ENCODE data around the gene KLHL2.
A peak's percentile ranks its signal among the peaks of the same experiment; 100 is the strongest.
"Not testable (repeated sequence)": the region's sequence is repeated elsewhere in the genome, so short reads cannot be mapped to it uniquely, and the experiment has no call there.

KLHL2 gene, protein sequence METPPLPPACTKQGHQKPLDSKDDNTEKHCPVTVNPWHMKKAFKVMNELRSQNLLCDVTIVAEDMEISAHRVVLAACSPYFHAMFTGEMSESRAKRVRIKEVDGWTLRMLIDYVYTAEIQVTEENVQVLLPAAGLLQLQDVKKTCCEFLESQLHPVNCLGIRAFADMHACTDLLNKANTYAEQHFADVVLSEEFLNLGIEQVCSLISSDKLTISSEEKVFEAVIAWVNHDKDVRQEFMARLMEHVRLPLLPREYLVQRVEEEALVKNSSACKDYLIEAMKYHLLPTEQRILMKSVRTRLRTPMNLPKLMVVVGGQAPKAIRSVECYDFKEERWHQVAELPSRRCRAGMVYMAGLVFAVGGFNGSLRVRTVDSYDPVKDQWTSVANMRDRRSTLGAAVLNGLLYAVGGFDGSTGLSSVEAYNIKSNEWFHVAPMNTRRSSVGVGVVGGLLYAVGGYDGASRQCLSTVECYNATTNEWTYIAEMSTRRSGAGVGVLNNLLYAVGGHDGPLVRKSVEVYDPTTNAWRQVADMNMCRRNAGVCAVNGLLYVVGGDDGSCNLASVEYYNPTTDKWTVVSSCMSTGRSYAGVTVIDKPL

DNA sequence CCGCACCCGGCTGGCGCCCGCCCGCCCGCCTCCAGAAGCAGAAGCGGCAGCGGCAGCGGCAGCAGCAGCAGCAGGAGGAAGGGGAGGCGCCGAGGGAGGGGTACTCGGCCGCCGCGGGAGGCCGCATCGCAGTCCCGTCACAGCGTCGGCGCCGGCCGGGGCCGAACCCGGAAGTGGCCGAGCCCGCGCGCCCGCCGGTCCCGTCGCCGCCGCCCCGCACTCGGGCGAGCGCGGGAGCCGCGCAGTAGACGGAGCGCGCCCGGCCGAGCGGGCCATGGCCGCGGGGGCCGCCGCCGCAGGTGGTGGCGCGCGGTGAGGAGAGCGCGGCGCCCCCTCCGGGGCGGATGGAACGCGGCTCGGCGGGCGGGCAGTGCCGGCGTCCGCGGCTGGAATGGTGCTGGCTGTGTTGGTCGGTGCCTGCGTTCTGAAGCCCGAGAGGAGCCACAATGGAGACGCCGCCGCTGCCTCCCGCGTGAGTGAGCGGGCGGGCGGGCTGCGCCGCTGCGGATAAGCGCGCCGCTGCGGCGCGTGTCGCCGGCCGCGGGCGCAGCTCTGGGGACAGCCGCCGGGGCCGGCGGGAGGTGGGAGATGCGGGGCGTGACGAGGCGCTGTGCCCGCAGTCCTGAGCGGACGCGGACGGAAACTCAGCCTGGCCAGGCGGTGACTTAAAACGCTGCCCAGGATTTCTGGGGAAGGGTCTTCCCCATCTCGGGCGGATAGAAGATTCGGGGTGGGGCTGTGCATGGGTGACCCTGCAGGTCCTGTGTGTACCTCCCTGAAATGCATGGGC lies at the start of gene KLHL2:
Gene KLHL2 (plus strand): TSS at position 131 of the 790 bp plus-strand sequence. CDS start 316 bp downstream, at position 447.
- peak within 1 kb of the TSS; percentile 84 for H3K4me3 ChIP-seq (ENCODE audit: low read depth, low read length)
- peak; percentile 68 for DNase-seq (ENCODE audit: low read depth, low spot score)
- in situ Hi-C loops (cut with HindIII; ENCODE audit: low sequenced_read_pairs) = no loop called here
- TF ChIP-seq, protein P1, sequence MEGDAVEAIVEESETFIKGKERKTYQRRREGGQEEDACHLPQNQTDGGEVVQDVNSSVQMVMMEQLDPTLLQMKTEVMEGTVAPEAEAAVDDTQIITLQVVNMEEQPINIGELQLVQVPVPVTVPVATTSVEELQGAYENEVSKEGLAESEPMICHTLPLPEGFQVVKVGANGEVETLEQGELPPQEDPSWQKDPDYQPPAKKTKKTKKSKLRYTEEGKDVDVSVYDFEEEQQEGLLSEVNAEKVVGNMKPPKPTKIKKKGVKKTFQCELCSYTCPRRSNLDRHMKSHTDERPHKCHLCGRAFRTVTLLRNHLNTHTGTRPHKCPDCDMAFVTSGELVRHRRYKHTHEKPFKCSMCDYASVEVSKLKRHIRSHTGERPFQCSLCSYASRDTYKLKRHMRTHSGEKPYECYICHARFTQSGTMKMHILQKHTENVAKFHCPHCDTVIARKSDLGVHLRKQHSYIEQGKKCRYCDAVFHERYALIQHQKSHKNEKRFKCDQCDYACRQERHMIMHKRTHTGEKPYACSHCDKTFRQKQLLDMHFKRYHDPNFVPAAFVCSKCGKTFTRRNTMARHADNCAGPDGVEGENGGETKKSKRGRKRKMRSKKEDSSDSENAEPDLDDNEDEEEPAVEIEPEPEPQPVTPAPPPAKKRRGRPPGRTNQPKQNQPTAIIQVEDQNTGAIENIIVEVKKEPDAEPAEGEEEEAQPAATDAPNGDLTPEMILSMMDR (IDR thresholded peaks at IDR 0.05; ENCODE audit: low read depth, low read length) = no peak

DNA sequence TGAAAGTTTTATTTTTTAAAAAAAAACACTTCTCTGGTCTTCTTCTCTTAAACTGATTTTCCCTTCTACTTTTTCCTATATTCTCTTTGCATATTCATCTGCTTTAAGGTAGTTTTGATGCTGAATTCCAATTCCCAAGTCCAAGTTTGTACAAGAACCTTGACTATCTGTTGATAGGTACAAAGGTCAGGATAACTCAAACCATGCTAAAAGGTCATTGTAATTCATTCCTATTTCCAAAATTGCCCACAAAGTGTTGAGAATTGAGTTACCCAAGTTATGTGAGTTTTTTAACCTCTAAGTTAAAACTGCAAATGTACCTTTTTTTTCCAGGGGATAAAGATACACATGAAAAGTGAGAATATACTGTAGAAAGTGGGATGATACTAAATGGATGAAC lies 48.6 kb upstream of the KLHL2 start:
- H3K4me3 ChIP-seq (ENCODE audit: low read depth, low read length) = no peak overlapping the region
- TF ChIP-seq, protein P1 (IDR thresholded peaks at IDR 0.05; ENCODE audit: low read depth, low read length) = no peak
- no peak for DNase-seq (ENCODE audit: low read depth, low spot score)
- in situ Hi-C loops (cut with HindIII; ENCODE audit: low sequenced_read_pairs) = no loop called here

DNA sequence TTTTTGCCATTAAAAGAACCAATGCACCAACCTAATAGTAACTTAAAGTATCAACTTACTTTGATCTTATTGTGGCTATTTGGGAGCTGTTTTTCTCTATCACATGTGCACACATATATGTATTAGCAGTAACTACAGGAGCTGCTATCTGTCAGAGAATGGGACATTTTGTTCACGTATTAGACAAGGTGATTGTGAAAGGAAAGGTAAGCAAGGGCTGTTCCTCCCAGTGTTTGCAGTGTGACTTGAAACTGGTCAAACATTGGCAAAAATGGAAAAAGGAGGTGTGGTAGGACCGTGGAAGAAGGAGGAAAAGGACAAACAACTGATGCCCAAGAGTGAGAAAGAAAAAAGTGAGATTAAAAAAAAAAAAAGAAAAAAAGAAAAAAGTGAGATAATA lies 43.1 kb upstream of the KLHL2 start:
- in situ Hi-C loops (cut with HindIII; ENCODE audit: low sequenced_read_pairs) = no loop called here
- no peak for DNase-seq (ENCODE audit: low read depth, low spot score)
- H3K4me3 ChIP-seq (ENCODE audit: low read depth, low read length) = no peak overlapping the region
- TF ChIP-seq, protein P1 (IDR thresholded peaks at IDR 0.05; ENCODE audit: low read depth, low read length) = no peak

DNA sequence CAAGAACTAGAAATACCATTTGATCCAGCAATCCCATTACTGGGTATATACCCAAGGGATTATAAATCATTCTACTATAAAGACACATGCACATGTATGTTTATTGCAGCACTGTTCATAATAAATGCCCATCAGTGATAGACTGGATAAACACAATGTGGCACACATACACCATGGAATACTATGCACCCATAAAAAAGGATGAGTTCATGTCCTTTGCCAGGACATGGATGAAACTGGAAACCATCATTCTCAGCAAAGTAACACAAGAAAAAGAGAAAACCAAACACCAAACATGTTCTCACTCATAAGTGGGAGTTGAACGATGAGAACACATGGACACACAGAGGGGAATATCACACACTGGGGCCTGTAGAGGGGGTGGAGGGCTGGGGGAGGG lies 40.5 kb upstream of the KLHL2 start:
- DNase-seq (ENCODE audit: low read depth, low spot score); in situ Hi-C loops (cut with HindIII; ENCODE audit: low sequenced_read_pairs): not testable (repeated sequence)

DNA sequence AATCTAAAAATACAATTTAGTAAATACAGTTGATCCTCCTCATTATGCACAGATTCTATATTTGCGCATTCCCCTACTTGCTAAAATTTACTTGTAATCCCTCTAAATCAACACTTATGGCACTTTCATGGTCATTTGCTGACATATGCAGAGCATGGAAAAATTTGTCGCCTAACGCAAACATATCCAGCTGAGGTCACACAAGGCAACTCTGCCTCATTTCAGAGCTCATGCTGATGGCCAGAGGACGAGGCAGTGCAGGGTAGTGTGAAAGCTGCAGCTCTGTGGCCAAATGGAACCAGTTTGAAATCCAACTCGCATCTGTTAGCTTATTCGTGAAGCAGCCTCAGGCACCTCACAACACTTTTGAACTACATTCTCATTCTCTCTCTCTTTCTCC lies 39.7 kb upstream of the KLHL2 start:
- TF ChIP-seq, protein P1 (IDR thresholded peaks at IDR 0.05; ENCODE audit: low read depth, low read length) = no peak
- no peak for DNase-seq (ENCODE audit: low read depth, low spot score)
- in situ Hi-C loops (cut with HindIII; ENCODE audit: low sequenced_read_pairs) = no loop called here
- H3K4me3 ChIP-seq (ENCODE audit: low read depth, low read length) = no peak overlapping the region

More for the DNA sequence above, 40.5 kb upstream of the KLHL2 start:
- H3K4me3 ChIP-seq (ENCODE audit: low read depth, low read length) = not testable (repeated sequence)

DNA sequence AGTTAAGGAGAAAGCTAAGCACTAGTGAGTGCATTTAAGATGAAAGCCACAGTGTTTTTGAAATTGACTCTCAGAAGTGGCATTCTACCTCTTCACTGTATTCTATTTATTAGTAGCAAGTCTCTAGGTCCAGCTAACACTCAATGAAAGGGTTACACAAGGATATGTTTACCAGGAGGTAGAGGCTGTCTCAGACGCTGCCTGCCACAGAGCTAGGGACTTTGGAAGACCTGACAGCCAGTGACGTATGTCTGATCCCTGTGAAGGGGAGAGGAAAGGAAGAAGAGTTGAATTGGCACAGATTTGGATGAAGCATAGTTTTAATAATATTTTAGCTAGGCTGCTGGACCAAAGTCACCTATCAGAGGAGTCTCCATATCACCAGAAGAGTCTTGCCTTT lies 36.5 kb upstream of the KLHL2 start:
- H3K4me3 ChIP-seq (ENCODE audit: low read depth, low read length) = no peak overlapping the region
- TF ChIP-seq, protein P1 (IDR thresholded peaks at IDR 0.05; ENCODE audit: low read depth, low read length) = no peak
- in situ Hi-C loops (cut with HindIII; ENCODE audit: low sequenced_read_pairs) = no loop called here
- no peak for DNase-seq (ENCODE audit: low read depth, low spot score)

DNA sequence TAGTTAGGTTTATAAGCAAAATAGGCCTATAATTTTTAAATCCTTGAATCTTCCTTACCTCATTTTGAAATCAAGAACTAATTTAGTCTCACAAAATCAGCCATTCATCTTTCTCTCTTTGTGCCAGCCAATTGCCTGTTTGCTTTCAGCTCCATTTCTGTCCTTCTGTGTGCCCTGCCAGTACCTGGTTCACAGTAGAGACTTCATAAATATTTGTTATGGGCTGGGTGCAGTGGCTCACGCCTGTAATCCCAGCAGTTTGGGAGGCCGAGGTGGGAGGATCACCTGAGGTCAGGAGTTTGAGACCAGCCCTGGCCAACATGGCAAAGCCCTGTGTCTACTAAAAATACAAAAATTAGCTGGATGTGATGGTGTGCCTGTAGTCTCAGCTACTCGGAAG lies 31.9 kb upstream of the KLHL2 start:
- in situ Hi-C loops (cut with HindIII; ENCODE audit: low sequenced_read_pairs); DNase-seq (ENCODE audit: low read depth, low spot score); H3K4me3 ChIP-seq (ENCODE audit: low read depth, low read length): not testable (repeated sequence)

Data from astrocyte of the spinal cord (primary cell).